AG09309 (cell line): ENCODE results near the gene COL13A1.

ENCODE experiments used
- DNase-seq: peaks from one replicate; pipeline ENCODE4 v3.0.0-alpha.2; 2010; ENCODE audit warnings: low read depth
- H3K4me3 ChIP-seq: 2 replicates; pipeline ENCODE4 v1.5.1; 2011; ENCODE audit warnings: mild to moderate bottlenecking, low read depth, low read length, moderate library complexity; ENCODE audit not compliant: control insufficient read depth
- CTCF ChIP-seq: IDR thresholded peaks from 2 replicates; pipeline ENCODE4 v1.5.1; 2011; ENCODE audit warnings: mild to moderate bottlenecking, low read depth, low read length, inconsistent platforms; ENCODE audit not compliant: insufficient read depth, control insufficient read depth; ENCODE audit errors: missing control alignments

COL13A1 gene

GRCh38 chr10:69879634-69880257, 78.0 kb downstream of the COL13A1 start:
- no peak for TF ChIP-seq CTCF
- H3K4me3 ChIP-seq: no peak overlapping the region
- DNase-seq: no peak

GRCh38 chr10:69880301-69881081, 78.8 kb downstream of the COL13A1 start:
- DNase-seq: no peak
- TF ChIP-seq CTCF: no peak

GRCh38 chr10:69881202-69881601, 79.5 kb downstream of the COL13A1 start:
- DNase-seq: no peak
- TF ChIP-seq CTCF: no peak
- H3K4me3 ChIP-seq: no peak overlapping the region

More at GRCh38 chr10:69880301-69881081, 78.8 kb downstream of the COL13A1 start:
- H3K4me3 ChIP-seq: no peak overlapping the region

DNA sequence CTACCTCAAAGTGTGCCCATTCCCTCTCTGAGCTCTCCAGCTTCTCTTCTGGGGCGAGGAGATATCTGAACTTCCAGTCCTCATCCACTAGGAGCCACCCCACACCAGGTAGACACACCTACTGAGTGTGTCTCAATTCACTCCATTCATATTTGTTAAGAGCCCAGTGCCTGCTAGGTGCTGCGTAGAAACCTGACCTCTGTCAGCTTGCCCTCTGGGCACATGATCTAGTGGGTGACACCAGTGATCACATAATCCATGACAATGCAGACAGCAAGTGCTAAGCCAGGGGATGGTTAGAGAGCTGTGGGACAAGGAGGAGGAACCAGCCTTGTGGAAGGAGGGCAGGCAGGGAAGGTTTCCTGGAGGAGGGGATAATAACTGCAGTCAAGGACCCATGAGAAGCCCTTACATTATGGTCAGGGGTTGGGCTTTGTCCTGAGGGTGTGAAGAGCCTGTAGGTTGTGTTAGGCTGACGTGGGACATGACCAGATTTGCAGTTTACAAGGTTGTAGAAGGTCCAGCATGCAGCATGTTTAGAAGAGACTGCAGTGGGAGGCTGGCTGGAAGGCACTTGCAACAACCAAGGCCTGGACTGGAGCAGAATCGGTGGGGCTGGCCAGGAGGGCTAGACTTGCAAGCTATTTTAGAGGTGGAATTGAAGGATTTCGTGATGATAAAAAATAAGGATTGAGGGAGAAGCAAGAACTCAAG, 81.8 kb downstream of the COL13A1 start:
- DNase-seq: no peak
- no peak overlapping the region for H3K4me3 ChIP-seq
- TF ChIP-seq CTCF: no peak

DNA sequence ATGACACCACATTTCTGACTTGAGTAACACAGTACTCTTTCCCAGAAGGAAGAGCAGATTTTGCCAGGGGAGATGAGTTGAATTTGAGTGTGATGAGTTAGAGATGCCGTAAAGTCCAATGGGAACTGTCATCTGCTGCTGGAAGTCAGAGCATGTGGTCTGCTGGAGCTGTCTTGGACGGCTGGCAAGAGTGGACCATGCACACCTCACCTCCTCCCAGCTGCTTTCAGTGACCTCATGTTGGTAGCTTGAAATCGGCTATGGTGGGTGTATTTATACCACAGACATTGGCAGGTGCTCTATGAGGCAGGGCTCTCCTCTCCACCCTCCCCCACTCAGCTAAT, 82.3 kb downstream of the COL13A1 start:
- H3K4me3 ChIP-seq: no peak overlapping the region
- no peak for DNase-seq
- TF ChIP-seq CTCF: no peak

- no peak for DNase-seq
- no peak for TF ChIP-seq CTCF
- no peak overlapping the region for H3K4me3 ChIP-seq
Observed at GRCh38 chr10:69884686-69885085, 83.0 kb downstream of the COL13A1 start.
